Gastrocnemius medialis (tissue), 4 donors: ENCODE results near the gene TXNDC5. TPM values are rescaled to one million over a fixed set of nuclear protein-coding genes. Genes with fewer than 3 reads are reported as not detected.
A peak's percentile ranks its signal among the peaks of the same experiment; 100 is the strongest.

Experiments used
- ATAC-seq, 2 donors: fragments of 150-250 bp; one replicate each; pipeline ENCODE4 v1.9.1; 2016
- DNase-seq, 2 donors: peaks; one replicate each; pipeline ENCODE4 v3.0.0-alpha.2; 2019
- H3K27ac ChIP-seq, 4 donors: fragments of 200-600 bp; sonication (generic); 1 replicate in 1 of 4; 2 replicates in 3 of 4; pipeline ENCODE4 v1.5.1; 2016 to 2018; ENCODE audit warnings: mild to moderate bottlenecking in 2 of 4, moderate library complexity in 1 of 4
- H3K27me3 ChIP-seq, 3 donors: fragments of 200-600 bp; sonication (generic) in 2 of 3; 1 replicate in 1 of 3; 2 replicates in 2 of 3; pipeline versions ENCODE4 v1.5.1 to v1.6.0; 2016 to 2019; ENCODE audit warnings: mild to moderate bottlenecking in 1 of 3, moderate library complexity in 1 of 3
- H3K36me3 ChIP-seq, 2 donors: fragments of 200-600 bp; sonication (generic) in 1 of 2; one replicate each; pipeline ENCODE4 v1.5.1; 2017 to 2018
- H3K4me1 ChIP-seq, 2 donors: fragments of 200-600 bp; sonication (generic) in 1 of 2; one replicate each; pipeline ENCODE4 v1.5.1; 2016 to 2017; ENCODE audit warnings: mild to moderate bottlenecking in 2 of 2
- H3K4me3 ChIP-seq, 4 donors: fragments of 200-600 bp; sonication (generic) in 3 of 4; 1 replicate in 1 of 4; 2 replicates in 3 of 4; pipeline ENCODE4 v1.5.1; 2016 to 2019; ENCODE audit warnings: mild to moderate bottlenecking in 2 of 4
- H3K9me3 ChIP-seq, 3 donors: fragments of 200-600 bp; sonication (generic) in 2 of 3; 1 replicate in 1 of 3; 2 replicates in 2 of 3; pipeline ENCODE4 v1.5.1; 2016 to 2019
- POLR2A ChIP-seq, 2 donors: fragments of 450-650 bp; IDR thresholded peaks; one replicate each; pipeline ENCODE4 v1.6.1; 2017; ENCODE audit warnings: antibody characterized with exemption in 2 of 2, mild to moderate bottlenecking in 2 of 2, moderate library complexity in 2 of 2
- in situ Hi-C, 4 donors: fragments of 200-750 bp; cut with MboI; loops; one replicate each; pipeline versions ENCODE4 v1.15.0 to v1.8.0; 2017; ENCODE audit warnings: low sequenced_read_pairs in 4 of 4
- intact Hi-C: fragments of 100-400 bp; cut with DNase I; formaldehyde crosslinking; loops from one replicate; pipeline ENCODE4 v1.15.1; 2023; ENCODE audit warnings: low total_unique reads
- total RNA-seq, 4 donors: library from RNA; depleted of rRNA; stranded (reverse); fragments of >200 nt; gene quantifications; one replicate each; pipeline versions ENCODE4 v1.1.0 to v1.2.3, GENCODE V29; 2016
- TF ChIP-seq, protein P1 (sequence below), 5 experiments: fragments of 450-650 bp in 3 of 5; fragments of 200-600 bp in 2 of 5; sonication (generic) in 2 of 5; IDR thresholded peaks in 4 of 5; conservative IDR thresholded peaks in 1 of 5; 1 replicate in 4 of 5; 2 replicates in 1 of 5; pipeline ENCODE4 v1.5.1; 2016 to 2019; ENCODE audit warnings: antibody characterized with exemption in 5 of 5, mild to moderate bottlenecking in 3 of 5, moderate library complexity in 3 of 5

TXNDC5 gene
- total RNA-seq, 4 donors from 2014 or later, result 29.9 to 43.3 (median 38.8) TPM

DNA sequence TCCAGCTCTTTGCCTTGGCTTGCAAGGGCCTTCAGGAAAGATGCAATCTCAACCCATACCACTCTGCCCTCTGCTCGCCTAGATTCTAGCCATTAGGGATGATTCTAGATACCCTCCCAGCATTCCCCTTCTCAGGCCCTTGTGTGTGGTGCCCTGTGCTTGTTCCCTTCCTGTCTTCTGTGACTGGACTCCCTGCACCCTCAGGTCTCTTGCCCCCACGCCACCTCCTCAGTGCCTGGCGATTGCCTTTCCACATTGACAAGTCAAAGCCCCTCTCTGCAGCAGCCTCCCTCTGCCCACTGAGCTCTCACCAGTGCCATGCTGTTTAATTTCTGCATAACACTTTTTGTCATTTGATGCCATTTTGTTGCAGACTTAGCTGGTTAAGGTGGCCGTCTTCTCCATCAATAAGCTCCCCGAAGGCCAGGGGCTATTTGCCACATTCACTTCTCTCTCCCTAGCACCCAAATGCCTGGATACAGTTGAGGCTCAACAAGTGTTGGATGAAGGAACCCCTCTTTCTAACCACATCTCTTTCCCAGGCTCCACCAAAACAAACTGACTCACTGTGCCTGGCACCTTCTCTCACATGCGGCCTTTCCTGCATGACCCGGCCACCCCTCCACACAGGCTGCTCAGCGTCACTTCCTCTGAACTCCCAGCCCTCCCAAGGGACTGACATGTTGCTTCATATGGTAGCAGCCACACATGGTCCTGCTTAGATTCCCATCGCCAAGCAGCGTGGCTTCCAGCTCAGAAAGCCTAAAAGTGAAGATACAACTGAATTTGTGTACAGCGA is 4.6 kb upstream of the TXNDC5 start:
- TF ChIP-seq, protein P1, sequence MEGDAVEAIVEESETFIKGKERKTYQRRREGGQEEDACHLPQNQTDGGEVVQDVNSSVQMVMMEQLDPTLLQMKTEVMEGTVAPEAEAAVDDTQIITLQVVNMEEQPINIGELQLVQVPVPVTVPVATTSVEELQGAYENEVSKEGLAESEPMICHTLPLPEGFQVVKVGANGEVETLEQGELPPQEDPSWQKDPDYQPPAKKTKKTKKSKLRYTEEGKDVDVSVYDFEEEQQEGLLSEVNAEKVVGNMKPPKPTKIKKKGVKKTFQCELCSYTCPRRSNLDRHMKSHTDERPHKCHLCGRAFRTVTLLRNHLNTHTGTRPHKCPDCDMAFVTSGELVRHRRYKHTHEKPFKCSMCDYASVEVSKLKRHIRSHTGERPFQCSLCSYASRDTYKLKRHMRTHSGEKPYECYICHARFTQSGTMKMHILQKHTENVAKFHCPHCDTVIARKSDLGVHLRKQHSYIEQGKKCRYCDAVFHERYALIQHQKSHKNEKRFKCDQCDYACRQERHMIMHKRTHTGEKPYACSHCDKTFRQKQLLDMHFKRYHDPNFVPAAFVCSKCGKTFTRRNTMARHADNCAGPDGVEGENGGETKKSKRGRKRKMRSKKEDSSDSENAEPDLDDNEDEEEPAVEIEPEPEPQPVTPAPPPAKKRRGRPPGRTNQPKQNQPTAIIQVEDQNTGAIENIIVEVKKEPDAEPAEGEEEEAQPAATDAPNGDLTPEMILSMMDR (IDR thresholded peaks at IDR 0.05 in 4 of 5, conservative IDR thresholded peaks at IDR 0.05 in 1 of 5), result no peak
- TF ChIP-seq POLR2A (IDR thresholded peaks at IDR 0.05), result no peak
- no peak overlapping the region for H3K4me3 ChIP-seq
- H3K36me3 ChIP-seq, result no peaks in the 10 kb centered on the region
- ATAC-seq (peak; percentile 24 to 25), DNase-seq (peak; percentile 43 to 81)
- H3K4me1 ChIP-seq, result peaks cover 5 to 12% of the 10 kb centered on the region in 2 donors
- H3K27me3 ChIP-seq, result no peaks in the 10 kb centered on the region
- in situ Hi-C loops (no loop called here), intact Hi-C loops (loop anchor here (5.0 kb wide), 2 partner anchors 77 to 188 kb away; partner anchors contain the start of gene BMP6)
- H3K27ac ChIP-seq, result peak overlapping the region in 2 of 4 donors; percentile 5 to 51
- no peaks in the 10 kb centered on the region for H3K9me3 ChIP-seq

DNA sequence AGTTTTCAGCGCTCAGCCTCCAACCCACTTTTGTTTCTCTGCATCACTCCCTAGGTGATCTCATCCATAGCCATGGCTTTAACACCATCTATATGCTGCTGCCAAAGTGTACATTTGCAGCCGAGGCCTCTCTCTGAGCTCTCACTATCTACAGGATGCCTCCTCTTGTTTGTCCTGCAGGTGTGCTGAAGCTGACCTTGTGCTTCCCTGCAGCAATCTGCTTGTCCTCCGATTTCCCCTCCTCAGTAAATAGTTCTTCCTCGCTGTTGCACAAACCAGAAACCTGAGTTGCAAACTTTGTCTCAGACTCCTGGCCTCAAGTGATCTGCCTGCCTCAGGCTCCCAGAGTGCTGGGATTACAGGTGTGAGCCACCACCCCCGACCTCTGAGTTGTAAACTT is 3.7 kb upstream of the TXNDC5 start:
- Histone ChIP-seq H3K27me3 (no peaks in the 10 kb centered on the region), H3K4me1 (peaks cover 8 to 10% of the 10 kb centered on the region in 2 donors), H3K27ac (no peak overlapping the region), H3K9me3 (no peaks in the 10 kb centered on the region), H3K4me3 (no peak overlapping the region), H3K36me3 (no peaks in the 10 kb centered on the region)
- ATAC-seq (no peak), DNase-seq (no peak)
- intact Hi-C loops (loop anchor here (5.0 kb wide), 2 partner anchors 78 to 187 kb away; partner anchors contain the start of gene BMP6), in situ Hi-C loops (no loop called here)
- TF ChIP-seq, protein P1 (IDR thresholded peaks at IDR 0.05 in 4 of 5, conservative IDR thresholded peaks at IDR 0.05 in 1 of 5), result no peak
- no peak for TF ChIP-seq POLR2A (IDR thresholded peaks at IDR 0.05)

DNA sequence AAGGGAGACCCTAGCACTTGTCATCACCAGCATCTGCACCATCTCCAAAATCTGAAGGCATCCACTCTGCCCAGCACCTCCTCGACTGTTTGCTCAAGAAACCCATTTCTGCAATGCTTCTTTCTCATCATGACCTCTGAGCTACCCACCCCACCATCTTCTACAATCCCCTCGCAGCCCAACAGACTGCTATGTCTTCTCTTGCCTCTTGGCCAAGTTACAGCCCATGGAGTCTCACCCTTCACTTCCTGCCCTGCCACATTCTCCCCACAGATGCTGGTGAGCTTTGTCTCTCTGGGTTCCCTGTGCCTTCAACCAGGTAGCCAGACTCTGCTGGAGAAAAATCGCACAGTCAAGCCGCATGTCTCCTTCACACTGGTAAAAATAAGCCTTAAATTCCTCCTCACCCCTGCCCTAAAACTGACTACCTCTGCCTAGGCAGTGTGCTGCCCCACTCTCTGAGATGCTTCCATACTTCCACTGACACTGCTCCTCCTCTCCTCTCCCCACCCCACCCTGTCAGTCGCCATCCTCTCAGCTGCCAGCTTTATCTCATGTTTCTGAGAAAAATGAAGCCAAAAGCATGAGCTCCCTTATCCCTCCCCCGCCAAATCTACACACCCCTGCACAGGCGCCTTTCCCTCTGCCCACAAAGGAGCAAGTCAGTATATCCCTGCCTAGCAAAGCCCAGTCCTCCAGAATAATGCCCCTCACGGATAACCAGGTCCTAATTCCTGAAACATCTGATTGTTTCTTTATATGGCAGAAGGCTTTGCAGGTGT is 2.3 kb upstream of the TXNDC5 start:
- TF ChIP-seq, protein P1 (IDR thresholded peaks at IDR 0.05 in 4 of 5, conservative IDR thresholded peaks at IDR 0.05 in 1 of 5), result no peak
- no peak for TF ChIP-seq POLR2A (IDR thresholded peaks at IDR 0.05)
- intact Hi-C loops (loop anchor here (5.0 kb wide), 2 partner anchors 79 to 186 kb away; partner anchors contain the start of gene BMP6), in situ Hi-C loops (no loop called here)
- no peak for DNase-seq
- H3K4me3 ChIP-seq, result no peak overlapping the region
- H3K36me3 ChIP-seq, result no peaks in the 10 kb centered on the region
- peaks cover 10 to 15% of the 10 kb centered on the region in 2 donors for H3K4me1 ChIP-seq
- H3K27ac ChIP-seq, result peak overlapping the region in 1 of 4 donors; percentile 27
- no peaks in the 10 kb centered on the region for H3K27me3 ChIP-seq
- H3K9me3 ChIP-seq, result no peaks in the 10 kb centered on the region
- no peak for ATAC-seq

DNA sequence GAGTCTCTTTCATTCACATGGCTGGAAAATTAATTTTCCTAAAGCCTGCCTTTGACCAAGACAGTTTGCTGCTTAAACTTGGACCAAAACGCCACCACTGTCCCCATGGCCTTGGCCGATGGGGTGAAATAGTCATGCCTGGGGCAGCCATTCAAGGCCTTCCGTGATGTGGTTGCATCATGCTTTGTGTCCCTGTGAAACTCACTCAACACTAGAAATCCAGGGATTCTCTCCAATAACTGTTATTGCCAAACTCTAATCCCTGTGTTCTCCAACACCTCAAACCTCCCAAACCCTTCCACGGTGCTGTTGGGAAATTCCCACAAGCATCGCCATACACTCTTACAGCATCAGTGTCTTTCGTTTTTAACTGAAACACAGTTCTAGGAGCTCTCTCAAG is 1.4 kb upstream of the TXNDC5 start:
- DNase-seq, result peak; percentile 41 to 62
- ATAC-seq, result peak; percentile 27 to 51

More for the DNA sequence above, 1.4 kb upstream of the TXNDC5 start:
- no peaks in the 10 kb centered on the region for H3K9me3 ChIP-seq
- peak overlapping the region in 3 of 4 donors; percentile 31 to 80 (median 45) for H3K27ac ChIP-seq
- intact Hi-C loops (loop anchor here (5.0 kb wide), 2 partner anchors 80 to 185 kb away; partner anchors contain the start of gene BMP6), in situ Hi-C loops (no loop called here)
- no peaks in the 10 kb centered on the region for H3K36me3 ChIP-seq
- no peak overlapping the region for H3K4me3 ChIP-seq
- H3K4me1 ChIP-seq, result peaks cover 10 to 16% of the 10 kb centered on the region in 2 donors
- TF ChIP-seq POLR2A (IDR thresholded peaks at IDR 0.05), result no peak
- no peaks in the 10 kb centered on the region for H3K27me3 ChIP-seq
